Occipital lobe (tissue), 2 donors: ENCODE results near the gene CBFA2T2. TPM values are rescaled to one million over a fixed set of nuclear protein-coding genes. Genes with fewer than 3 reads are reported as not detected.

ENCODE experiments used
- DNase-seq: peaks from one replicate; lab custom pipeline; 2025; lab: John Stamatoyannopoulos, UW
- total RNA-seq: library from RNA; depleted of rRNA; stranded (reverse); fragments of >200 nt; gene quantifications from one replicate; pipeline ENCODE4 v1.2.3, GENCODE V29; 2014

Gene CBFA2T2
- total RNA-seq, 1 donor from 2014 or later, result 24.3 TPM

DNA sequence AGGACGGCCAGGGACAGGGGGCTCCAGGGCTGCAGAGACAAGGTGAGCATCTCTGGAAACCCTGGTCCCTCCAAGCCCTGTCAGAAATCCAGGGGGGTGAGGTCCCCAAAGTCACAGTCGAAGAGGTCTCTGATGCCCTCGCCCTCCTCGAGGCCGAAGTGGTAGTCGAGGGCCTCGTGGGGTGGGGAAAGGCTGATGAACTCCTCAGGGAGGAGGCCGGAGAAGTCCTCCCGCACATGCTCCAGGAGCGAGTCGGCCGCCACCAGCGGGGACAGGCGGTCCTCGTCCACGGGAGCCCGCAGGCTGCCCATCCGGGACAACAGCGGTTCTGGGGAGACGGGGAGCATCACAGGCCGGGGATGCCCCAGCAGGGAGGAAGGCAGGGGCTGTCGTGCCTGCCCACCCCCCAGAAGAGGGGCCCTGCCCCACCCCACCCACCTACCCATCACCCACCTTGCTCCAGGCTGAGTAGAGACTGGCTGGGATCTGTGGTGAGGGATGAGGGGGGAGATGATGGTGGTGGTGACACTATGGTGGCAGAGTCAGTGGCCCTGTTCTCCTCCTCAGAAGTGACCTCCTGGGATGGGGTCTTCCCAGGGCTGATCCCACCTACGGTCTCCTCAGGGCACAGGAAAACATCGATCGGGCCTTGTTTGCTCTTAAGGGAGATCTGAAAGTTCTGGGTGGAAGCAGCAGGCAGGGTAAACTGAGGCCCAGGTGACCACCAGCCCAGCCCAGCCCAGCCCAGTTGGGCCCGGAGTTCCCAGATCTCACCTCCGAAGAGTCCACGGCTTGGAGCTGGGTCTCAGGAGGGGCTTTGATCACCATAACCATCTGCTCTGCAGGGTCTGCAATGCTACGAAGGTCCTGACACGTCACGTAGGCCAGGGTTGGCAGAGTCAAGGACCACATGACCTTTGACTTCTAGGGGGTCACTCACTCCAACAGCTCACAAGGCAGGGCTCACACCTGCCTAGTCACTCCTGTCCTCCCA is 187.1 kb downstream of the CBFA2T2 start:
- DNase-seq, result no peak

DNA sequence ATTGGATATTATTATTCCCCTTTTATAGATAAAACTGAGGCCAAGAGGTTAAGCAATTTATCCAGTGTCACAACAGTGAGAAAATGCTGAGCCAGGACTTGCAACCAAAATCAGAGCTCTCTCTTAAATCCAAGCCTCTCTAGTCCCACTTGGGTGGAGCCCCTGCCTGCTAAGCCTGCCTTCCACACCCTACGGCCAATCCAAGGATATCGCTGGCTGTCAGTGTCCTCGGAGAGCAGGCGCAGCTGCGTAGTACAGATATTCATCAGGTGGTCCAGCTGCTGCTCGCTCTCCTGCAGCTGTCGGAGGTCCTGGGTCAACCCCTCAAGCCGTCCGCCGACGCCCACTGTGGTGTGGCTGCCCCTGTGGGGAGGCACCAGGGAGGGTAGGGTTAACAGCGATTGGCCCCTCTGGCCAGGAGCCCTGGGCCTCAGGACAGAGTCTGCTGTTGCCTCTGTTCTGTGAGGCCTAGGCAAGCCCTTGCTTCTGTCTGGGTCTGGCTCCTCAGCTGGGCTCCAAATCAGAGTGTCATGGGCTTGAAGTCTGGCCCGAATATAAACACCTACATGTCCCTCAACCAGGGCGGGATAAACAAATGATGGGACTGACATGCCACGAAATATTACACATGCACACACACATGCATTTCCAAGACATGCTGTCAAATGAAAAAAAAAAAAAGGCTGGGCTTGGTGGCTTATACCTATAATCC is 188.3 kb downstream of the CBFA2T2 start:
- DNase-seq, result no peak

DNA sequence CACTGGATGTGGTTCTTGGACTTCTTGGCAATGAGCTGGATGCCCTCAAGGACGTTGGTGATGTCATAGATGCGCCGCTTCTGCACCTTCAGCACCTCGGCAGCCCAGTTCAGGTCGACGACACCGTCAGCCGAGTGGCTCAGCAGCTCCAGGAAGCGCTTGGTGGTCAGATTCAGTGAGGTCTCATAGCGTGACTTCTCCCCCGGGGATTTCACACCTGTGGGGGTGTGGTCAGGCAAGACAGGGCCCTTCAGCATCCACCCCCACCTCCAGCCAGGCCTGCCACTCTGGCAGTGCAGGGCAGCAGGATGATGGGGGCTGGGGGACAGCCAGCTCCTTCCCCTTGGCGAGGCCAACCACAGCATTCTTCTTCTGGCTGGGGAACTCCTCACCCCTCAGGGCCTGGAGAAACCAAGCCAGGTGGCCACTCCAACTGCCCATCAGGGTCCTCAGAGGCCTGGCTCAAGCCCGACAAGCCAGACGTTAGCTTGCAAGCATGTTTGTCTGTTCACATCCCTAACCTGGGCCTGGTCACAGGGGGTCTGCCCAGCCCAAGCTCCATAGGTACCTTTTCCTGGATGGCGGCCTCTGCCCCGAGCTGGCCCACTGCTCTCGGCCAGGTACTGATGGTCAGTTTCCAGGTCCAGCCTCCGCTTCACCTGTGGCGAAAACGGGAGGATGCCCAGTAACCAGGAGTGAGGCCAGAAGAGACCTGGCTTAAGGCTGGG is 190.0 kb downstream of the CBFA2T2 start:
- DNase-seq, result no peak

DNA sequence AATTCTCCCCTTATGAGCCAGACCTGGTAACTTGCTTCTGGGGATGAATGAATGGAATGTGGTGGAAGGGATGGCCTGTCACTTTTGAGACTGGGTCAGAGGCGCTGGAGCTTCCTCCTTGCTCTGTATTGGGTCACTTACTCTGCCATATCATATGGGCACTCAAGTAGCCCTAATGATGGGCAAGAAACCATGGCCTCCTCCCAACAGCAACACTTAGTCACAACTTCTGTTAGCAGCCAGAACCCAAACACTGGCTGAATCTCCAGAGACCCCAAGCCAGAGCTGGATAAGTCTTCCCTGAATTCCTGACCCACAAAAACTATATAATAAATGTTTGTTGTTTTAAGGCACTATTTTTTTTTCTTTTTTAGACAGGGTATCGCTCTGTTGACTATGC is 190.8 kb downstream of the CBFA2T2 start:
- no peak for DNase-seq

DNA sequence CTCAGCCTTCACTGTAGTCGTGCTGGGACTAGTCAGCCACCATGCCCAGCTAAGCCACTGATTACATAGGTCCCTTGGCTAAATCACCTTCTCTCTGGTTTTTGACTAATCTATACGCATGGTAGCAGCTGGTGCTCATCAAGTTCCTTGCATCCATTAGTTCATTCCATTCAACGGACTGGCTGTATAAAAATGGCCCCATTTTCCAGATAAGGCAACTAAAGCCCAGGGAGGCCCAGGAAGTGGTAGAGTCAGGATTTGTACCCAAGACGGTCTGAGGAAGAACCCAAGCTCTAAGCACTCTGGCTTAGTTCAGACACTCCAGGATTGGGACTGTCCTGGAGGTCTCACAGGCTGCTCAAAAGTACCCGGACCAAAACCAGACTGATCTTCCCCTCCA is 191.4 kb downstream of the CBFA2T2 start:
- no peak for DNase-seq

DNA sequence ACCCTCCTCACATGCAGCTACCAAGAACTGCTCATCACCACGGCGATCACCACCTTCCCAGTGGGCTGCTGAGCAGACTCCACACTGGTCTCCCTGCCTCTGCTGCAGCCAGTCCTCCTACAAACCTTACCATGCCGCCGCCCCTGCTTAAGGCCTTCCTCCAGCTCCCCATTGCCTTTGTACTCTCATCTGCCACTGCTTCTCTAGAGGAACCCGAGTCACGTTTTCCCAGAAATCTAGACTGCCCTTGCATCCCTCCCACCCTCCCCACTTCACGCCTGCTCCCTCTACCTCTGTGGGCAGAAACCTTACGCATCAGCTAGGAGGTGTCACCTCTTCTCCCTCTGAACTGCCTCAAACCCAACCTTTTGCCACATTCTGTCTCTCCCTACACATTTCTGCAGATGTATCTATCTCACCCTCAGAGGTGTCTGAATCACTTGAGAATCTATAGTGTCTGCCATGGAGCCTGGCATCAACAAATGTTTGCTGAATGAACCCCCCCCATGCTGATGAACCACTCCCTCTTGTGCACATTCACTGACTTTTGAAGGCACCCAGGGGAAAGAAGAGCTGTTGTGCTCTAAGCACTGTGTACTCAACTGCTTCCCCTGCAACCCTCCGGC is 191.9 kb downstream of the CBFA2T2 start:
- no peak for DNase-seq

DNA sequence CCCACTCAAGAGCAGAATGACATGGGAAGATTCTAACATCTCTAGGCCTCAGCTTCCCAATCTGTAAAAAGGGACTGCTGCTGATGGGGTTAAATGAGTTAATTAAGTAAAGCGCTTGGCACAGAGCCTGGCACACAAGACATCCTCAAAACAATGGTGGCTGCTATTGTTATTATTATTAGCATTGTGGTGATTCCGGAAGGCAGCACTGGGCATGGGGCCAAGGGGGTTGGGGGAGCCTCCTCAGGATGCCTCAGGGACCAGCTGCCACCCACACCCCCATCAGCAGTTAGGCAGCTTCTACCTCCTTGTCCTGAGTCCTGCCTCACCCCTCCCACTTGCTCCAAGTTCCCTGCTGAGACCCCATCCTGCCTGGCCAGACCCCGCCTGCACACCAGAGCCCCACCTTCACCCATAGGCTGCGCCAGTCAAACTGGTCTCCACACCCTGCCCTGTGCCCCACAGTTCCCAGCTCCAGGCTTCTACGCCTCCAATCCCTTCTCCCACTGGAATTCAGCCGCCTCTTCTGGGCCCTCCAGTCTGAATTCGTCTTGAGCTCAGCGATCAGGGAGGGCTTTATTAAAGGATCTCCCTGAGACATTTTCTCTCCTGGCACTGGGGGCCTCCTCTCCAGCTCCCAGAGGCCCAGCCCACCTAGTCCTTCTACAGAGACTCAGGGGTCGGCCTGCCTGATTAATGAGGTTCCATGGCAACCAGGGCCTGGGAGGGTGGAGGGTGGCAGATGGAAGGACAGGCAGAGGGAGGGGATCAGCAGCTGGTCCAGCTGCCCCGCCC is 194.8 kb downstream of the CBFA2T2 start:
- no peak for DNase-seq

DNA sequence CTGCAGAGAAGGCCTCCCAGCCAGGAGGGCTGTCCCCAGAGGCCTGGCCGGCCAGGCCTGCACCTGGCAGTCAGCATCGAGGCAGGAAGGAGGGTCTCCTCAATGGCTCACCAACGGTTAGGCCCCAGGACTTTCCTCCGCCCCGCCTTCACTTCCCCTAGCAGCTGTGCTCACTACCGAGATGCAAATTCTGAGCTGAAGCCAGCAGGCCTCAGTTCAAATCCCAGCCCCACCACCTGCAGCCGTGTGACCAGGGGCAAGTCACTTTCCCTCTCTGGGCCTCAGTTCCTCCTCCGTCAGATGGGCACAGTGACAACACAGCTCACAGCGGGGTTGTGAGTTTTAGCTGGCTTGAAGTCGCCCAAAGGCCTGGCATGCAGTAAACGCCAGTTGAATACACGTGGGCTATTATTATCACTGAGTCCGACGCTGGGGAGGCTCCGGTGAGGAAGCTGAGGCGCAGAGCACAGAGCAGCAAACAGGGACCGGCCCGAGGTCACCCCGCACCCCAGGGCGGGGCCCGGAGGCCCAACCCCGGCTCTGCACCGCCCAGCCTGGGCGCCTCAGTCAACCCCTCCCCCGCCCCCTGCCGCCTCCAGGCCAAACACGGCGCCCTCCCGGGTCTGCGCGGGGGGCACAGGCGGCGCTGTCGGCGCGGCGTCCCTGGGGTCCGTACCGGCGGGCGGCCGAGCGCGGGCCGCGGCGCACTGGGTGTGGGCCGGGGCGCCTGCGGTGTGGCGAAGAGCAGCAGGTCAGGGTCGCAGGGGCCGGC is 195.6 kb downstream of the CBFA2T2 start:
- DNase-seq, result no peak

DNA sequence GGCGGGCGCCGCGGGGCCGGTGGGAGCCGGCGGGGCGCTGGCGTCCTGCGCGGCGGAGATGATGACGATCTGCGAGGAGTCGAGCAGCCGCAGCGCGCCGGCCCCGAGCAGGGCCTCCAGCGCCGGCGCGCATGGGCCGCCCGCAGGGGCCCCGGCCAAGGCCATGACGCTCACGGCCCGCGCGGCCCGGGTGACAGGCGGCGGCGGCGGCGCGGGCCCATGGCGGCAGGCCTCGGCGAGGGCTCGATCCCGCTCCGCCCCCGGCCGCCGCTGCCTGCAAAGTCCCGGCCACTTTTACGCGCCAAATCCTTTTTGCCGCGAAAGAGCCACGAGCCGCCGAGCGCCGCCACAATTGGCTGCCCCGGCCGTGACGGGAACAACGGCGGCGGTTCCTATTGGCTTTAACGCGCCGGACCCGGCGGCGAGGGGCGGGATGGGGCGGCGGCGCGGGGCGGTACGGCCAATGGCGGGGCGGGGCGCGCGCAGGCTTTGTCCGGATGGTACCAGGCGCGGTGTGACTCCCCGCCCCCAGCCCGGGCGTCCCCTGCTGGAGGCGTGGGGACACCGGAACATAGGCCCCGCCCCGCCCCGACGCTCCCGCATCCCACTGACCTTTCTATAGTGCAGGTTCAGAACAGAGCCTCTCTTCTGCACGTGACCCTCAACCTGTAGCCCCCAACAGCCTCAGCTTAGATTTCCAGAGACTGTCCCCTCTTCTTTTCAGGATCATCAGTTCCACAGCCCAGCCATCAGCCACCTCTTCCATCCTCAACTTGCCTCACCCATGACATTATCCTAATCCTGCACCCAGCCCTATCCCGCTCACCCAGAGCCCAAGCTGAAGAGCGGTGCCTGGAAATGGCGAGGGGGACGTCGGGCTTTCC is 196.4 kb downstream of the CBFA2T2 start, which contains the start of gene E2F1:
Gene E2F1, minus strand, starts transcription at position 286 of the 884 bp plus-strand sequence. Its CDS starts 121 bp downstream, at position 165.
- DNase-seq, result peak; percentile 87

DNA sequence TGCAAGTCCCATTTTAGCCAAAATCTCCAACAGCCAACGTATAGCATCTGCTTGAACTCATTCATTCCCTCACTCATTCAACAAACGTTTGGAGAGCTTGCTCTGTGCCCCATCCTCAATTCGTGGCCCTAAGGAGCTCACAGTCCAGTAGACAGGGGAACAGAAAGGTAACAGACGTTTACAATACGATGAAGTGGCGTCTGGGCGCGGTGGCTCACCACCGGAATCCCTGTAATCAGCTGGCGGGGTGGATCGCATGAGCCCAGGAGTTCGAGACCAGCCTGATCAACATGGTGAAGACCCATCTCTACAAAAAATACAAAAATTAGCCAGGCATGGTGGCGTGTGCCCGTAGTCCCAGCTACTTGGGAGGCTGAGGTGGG is 197.1 kb downstream of the CBFA2T2 start:
- DNase-seq, result no peak

DNA sequence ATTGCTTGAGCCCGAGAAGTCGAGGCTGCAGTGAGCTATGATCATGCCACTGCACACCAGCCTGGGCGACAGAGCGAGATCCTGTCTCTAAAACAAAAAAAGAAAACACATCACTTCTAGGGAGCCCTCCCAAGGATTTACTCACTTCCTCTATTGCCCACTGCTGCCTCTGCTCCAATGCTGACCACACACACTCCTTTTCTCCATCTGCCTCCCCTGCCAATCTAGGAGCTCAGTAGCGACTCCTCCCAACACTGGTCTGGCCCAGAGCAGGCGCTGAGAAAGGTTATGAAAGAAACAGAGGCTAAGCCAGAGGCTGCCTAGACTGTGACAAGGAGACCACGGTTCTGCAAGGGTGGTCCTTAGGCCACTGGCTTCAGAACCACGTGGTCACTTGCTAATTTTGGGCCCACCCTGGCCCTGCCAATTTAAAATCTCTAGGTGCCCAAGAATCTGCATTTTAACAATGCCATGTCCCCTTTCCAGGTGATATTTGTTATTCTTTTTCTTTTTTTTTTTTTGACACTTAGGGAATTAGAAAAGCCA is 197.5 kb downstream of the CBFA2T2 start:
- no peak for DNase-seq

DNA sequence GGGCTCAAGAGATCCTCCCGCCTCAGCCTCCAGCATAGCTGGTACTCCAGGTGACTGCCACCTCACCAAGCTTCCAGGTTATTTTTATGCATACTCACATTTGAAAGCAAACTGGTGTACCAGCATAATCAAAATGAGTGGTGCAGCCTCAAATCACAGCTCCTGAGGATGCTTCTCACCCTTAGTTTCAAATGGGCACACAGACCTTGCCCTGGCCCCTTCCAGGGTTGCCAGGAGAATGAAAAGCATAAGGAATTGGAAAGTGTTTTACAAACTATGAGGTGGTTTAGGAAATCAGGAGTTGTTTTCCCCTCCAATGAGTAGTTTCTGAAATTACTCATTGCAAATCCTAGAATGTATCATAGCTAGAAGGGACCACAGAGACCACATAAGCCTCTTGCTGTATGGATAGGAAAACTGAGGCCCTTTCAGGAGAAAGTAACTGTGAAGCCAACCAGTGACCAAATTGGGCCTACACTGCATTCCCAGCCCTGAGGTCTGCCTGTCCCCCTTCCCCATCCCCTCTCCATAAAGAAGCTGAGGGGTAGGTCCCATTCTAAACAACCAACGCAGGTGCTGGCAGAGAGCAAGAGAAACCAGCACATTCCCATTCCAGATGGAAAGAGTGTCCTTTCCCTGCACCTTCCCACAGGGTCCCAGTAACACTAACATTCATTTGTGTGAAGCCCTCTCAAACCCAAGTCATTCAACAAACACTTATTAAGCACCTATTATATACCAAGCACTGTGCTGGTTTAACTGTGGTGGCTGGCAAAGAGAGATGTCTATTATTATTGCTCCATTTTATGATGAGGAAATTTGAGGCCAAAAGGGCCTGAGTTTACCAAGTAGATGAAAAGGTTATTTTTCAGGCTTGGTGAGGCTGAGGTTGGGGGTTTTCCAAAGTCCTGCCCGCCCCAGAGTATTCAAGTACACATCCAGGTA is 198.4 kb downstream of the CBFA2T2 start:
- no peak for DNase-seq

DNA sequence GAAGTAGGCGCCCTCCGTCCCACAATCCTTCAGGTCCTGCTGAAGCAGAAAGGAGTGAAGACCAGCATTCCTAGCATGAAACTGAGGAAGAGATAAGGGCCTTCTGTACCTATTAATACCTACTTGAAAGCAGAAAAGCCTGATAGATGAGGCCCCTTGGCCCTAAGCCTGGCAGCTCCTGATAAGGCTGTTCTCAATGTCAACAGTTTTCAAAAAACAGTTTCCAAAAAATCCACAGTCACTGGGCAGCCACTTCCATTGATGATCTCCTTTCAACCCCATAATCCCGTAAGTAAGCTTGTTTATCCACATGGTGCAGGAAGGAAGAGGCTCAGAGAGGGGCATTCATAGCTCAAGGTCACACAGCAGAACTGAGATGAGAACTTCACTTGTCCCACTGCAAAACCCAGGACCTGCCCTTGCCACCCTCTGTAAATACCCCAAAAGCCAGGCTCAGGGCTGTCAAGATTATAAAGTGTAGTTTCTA is 199.1 kb downstream of the CBFA2T2 start:
- no peak for DNase-seq

DNA sequence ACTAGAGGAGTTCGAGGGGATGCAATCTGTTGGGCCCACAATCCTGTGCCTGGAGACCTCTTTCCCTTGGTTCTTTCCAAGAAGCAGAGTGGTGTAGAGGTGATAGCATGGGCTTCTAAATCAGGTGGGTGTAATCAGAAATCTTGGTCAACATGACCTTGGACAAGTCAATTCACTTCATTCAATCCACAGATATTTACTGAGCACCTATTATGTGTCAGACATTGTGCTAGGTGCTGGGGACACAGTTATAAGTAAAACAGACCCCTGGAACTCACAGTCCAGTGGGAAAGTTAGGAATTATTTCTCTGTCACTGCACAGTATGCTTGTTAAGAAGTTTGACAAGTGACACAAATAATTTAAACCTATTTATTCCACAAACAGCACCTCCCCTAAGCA is 199.6 kb downstream of the CBFA2T2 start:
- DNase-seq, result no peak

DNA sequence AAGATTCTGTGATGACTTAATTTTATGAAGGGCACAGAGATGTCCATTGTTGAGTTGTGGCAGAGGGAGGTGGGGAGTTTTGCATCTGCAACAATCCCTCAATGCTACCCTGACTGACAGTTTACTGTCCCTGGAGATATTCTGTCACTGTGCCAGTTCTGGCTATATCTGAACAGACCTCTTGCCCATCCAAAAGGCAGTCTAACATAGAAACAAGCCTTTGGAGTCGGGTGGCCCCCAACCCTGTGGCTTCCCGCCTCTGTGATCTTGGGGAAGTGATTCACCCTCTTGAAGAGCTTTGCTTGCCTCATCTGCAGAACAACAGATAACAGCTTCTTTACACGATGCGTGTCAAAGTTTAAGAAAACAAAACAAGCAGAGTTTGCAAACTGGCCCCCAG is 200.1 kb downstream of the CBFA2T2 start:
- DNase-seq, result no peak

DNA sequence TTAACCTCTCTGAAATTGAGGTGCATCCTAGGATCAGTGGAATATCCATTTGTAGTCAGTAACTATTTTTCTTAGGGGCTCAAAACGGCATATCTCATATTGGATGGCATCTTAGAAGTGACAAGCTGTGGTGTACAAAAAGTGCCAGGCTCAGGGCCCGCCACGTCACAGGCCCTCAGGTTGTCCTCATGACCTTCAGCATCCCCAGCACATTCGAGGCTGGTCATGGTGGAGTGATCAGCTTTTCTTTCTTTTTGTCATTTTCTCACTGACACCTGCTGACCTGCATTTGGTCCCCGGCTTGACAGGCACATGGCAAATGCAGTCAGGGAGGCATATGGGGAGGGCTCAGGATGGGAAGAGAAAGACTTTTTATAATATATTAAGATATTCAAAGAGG is 203.4 kb downstream of the CBFA2T2 start:
- no peak for DNase-seq
